OCI-LY7 (cell line): ENCODE results near the gene FHIT.

Experiments used
- EZH2phosphoT487 ChIP-seq: fragments of 200-600 bp; sonication (generic); IDR thresholded peaks from 2 replicates; pipeline ENCODE4 v1.6.1; 2018; ENCODE audit warnings: low read depth, borderline replicate concordance, mild to moderate bottlenecking, mixed run types, antibody characterized with exemption, low read length, moderate library complexity, mixed read lengths
- TF ChIP-seq, protein P1 (sequence below): fragments of 200-600 bp; sonication (generic); conservative IDR thresholded peaks from 2 replicates; pipeline ENCODE4 v1.5.1; 2014; ENCODE audit warnings: mild to moderate bottlenecking, antibody characterized with exemption, low read length, moderate library complexity, mixed read lengths

DNA sequence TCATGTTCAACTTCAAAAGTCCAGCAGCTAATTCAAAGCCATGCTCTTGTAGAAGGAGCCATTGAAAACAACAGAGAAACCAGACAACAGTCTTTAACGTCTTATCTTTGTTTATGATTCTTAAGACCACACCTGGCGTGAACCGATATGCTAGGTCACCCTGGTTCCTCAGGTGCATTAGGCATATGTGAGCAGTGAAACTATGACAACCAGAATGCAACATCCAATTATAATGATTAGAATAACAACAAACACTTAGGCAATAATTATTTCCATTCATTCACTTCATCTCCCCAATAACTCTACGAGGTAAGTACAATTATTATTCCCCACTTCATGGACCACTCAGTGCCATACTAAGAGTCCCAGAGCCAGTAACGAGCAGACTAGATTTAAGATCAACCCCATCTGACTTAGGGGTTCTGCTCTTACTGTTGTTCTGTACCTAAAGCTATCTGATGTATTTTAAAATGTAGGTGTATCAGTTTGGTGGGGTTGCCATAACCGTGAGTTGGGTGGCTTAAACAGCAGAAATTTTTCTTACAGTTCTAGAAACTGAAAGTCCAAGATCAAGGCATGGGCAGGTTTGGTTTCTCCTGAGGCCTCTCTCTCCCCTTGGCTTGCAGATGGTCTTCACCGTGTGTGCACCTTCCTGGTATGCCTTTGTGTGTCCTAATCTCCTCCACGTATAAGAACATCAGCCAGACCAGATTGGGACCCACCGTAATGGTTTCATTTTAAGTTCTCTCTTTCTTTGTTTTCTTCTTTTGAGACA is 1203.6 kb downstream of the FHIT start:
- TF ChIP-seq, protein P1, sequence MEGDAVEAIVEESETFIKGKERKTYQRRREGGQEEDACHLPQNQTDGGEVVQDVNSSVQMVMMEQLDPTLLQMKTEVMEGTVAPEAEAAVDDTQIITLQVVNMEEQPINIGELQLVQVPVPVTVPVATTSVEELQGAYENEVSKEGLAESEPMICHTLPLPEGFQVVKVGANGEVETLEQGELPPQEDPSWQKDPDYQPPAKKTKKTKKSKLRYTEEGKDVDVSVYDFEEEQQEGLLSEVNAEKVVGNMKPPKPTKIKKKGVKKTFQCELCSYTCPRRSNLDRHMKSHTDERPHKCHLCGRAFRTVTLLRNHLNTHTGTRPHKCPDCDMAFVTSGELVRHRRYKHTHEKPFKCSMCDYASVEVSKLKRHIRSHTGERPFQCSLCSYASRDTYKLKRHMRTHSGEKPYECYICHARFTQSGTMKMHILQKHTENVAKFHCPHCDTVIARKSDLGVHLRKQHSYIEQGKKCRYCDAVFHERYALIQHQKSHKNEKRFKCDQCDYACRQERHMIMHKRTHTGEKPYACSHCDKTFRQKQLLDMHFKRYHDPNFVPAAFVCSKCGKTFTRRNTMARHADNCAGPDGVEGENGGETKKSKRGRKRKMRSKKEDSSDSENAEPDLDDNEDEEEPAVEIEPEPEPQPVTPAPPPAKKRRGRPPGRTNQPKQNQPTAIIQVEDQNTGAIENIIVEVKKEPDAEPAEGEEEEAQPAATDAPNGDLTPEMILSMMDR: no peak
- no peak for TF ChIP-seq EZH2phosphoT487
